DOHH2 (cell line): Measurements from ENCODE around the gene TERT.

Experiments
- H3F3A ChIP-seq: fragments of 200-600 bp; sonication (generic), shearing (Covaris generic); 2 replicates; pipeline ENCODE4 v1.6.0; 2016; ENCODE audit warnings: antibody characterized with exemption, mild to moderate bottlenecking; ENCODE audit not compliant: control insufficient read depth, insufficient read depth
- H3K27ac ChIP-seq: fragments of 200-600 bp; sonication (generic); 2 replicates; pipeline ENCODE4 v1.5.1; 2014; ENCODE audit warnings: low read depth, mild to moderate bottlenecking, low read length, moderate library complexity
- H3K27me3 ChIP-seq: fragments of 200-600 bp; sonication (generic); 2 replicates; pipeline ENCODE4 v1.6.1; 2014; ENCODE audit warnings: mild to moderate bottlenecking, low read length, mixed read lengths; ENCODE audit not compliant: control insufficient read depth
- H3K36me3 ChIP-seq: fragments of 200-600 bp; sonication (generic); 2 replicates; pipeline ENCODE4 v1.6.1; 2014; ENCODE audit warnings: mild to moderate bottlenecking, low read length, moderate library complexity, mixed read lengths; ENCODE audit not compliant: control insufficient read depth
- H3K4me1 ChIP-seq: fragments of 200-600 bp; sonication (generic); 2 replicates; pipeline ENCODE4 v1.6.1; 2014; ENCODE audit warnings: mild to moderate bottlenecking, low read length, mixed read lengths; ENCODE audit not compliant: control insufficient read depth
- H3K4me2 ChIP-seq: fragments of 200-600 bp; sonication (generic); 2 replicates; pipeline ENCODE4 v1.6.0; 2014; ENCODE audit warnings: mild to moderate bottlenecking, low read length, moderate library complexity
- H3K4me3 ChIP-seq: fragments of 200-600 bp; sonication (generic); 2 replicates; pipeline ENCODE4 v1.5.1; 2014; ENCODE audit warnings: mild to moderate bottlenecking, low read length, mixed read lengths
- H3K79me2 ChIP-seq: fragments of 200-600 bp; sonication (generic); 2 replicates; pipeline ENCODE4 v1.6.1; 2014; ENCODE audit warnings: mild to moderate bottlenecking, low read length, mixed read lengths; ENCODE audit not compliant: control insufficient read depth
- H3K9me2 ChIP-seq: fragments of 200-600 bp; sonication (generic); replicated peaks from 2 replicates; pipeline ENCODE4 v1.6.1; 2014; ENCODE audit warnings: mild to moderate bottlenecking, low read length, mixed read lengths; ENCODE audit not compliant: control insufficient read depth
- H3K9me3 ChIP-seq: fragments of 200-600 bp; sonication (generic); 2 replicates; pipeline ENCODE4 v1.6.1; 2014; ENCODE audit warnings: antibody characterized with exemption, low read length, mixed read lengths; ENCODE audit not compliant: control insufficient read depth, insufficient read depth
- H4K20me1 ChIP-seq: fragments of 200-600 bp; sonication (generic); 2 replicates; pipeline ENCODE4 v1.6.0; 2014; ENCODE audit warnings: low read depth, mild to moderate bottlenecking, antibody characterized with exemption, low read length, moderate library complexity; ENCODE audit not compliant: control insufficient read depth, insufficient read depth
- CTCF ChIP-seq: fragments of 200-600 bp; sonication (generic); IDR thresholded peaks from one replicate; pipeline ENCODE4 v1.5.1; 2014; ENCODE audit warnings: antibody characterized with exemption, mild to moderate bottlenecking, low read depth, low read length; ENCODE audit not compliant: poor library complexity, severe bottlenecking
- EZH2phosphoT487 ChIP-seq: fragments of 200-600 bp; sonication (generic); IDR thresholded peaks from 2 replicates; pipeline ENCODE4 v1.6.1; 2017; ENCODE audit warnings: borderline replicate concordance, mild to moderate bottlenecking, antibody characterized with exemption, low read length, moderate library complexity, mixed read lengths

TERT gene

GRCh38 chr5:1331861-1332405, 37.1 kb upstream of the TERT start:
- H3F3A ChIP-seq = peaks cover 11% of the 10 kb centered on the region; the same call in 1 of the 2 replicates
- H3K27me3 ChIP-seq = no peaks in the 10 kb centered on the region
- H3K27ac ChIP-seq = no peak overlapping the region
- H3K36me3 ChIP-seq = peaks cover 86% of the 10 kb centered on the region
- no peaks in the 10 kb centered on the region for H3K9me2 ChIP-seq
- H3K4me2 ChIP-seq = no peak overlapping the region
- TF ChIP-seq EZH2phosphoT487 (no peak), CTCF (no peak)
- peaks cover 83% of the 10 kb centered on the region for H3K79me2 ChIP-seq
- no peaks in the 10 kb centered on the region for H3K9me3 ChIP-seq
- peaks cover 14% of the 10 kb centered on the region for H3K4me1 ChIP-seq
- H4K20me1 ChIP-seq = peaks cover 11% of the 10 kb centered on the region
- no peak overlapping the region for H3K4me3 ChIP-seq

- peaks cover 11% of the 10 kb centered on the region for H4K20me1 ChIP-seq
- peaks cover 6% of the 10 kb centered on the region for H3K4me1 ChIP-seq
- TF ChIP-seq CTCF (no peak), EZH2phosphoT487 (no peak)
- no peak overlapping the region for H3K4me2 ChIP-seq
- H3K9me3 ChIP-seq = no peaks in the 10 kb centered on the region
- no peaks in the 10 kb centered on the region for H3K27me3 ChIP-seq
- H3K36me3 ChIP-seq = peaks cover 82% of the 10 kb centered on the region
- no peak overlapping the region for H3K4me3 ChIP-seq
- H3K27ac ChIP-seq = no peak overlapping the region
- no peaks in the 10 kb centered on the region for H3K9me2 ChIP-seq
- H3K79me2 ChIP-seq = peaks cover 75% of the 10 kb centered on the region
- peaks cover 11% of the 10 kb centered on the region; the same call in 1 of the 2 replicates for H3F3A ChIP-seq
Observed at GRCh38 chr5:1330847-1331831, 36.3 kb upstream of the TERT start.

- Histone ChIP-seq H3K79me2 (peaks cover 67% of the 10 kb centered on the region), H3K4me2 (no peak overlapping the region), H3K36me3 (peaks cover 82% of the 10 kb centered on the region), H4K20me1 (peaks cover 11% of the 10 kb centered on the region), H3K9me2 (no peaks in the 10 kb centered on the region), H3F3A (peaks cover 11% of the 10 kb centered on the region; the same call in 1 of the 2 replicates), H3K4me3 (no peak overlapping the region), H3K27ac (no peak overlapping the region), H3K4me1 (no peaks in the 10 kb centered on the region), H3K27me3 (no peaks in the 10 kb centered on the region), H3K9me3 (no peaks in the 10 kb centered on the region)
- TF ChIP-seq EZH2phosphoT487 (no peak), CTCF (no peak)
Observed at GRCh38 chr5:1330146-1330846, 35.4 kb upstream of the TERT start.
